RWPE2 (cell line): Measurements from ENCODE around the gene PPM1E.

Experiments
- ATAC-seq: fragments of 200-7000 bp; cut with Tn5 transposase; 3 replicates; pipeline ENCODE4 v1.9.1; 2021; ENCODE audit warnings: low read depth
- DNase-seq: peaks from one replicate; pipeline ENCODE4 v3.0.0-alpha.2; 2020; ENCODE audit warnings: low spot score
- H3K27ac ChIP-seq: fragments of 450-650 bp; 2 replicates; pipeline ENCODE4 v1.5.1; 2017; ENCODE audit warnings: mild to moderate bottlenecking; ENCODE audit not compliant: poor library complexity, severe bottlenecking
- H3K27me3 ChIP-seq: fragments of 250-450 bp; sonication (Bioruptor Pico); 2 replicates; pipeline ENCODE4 v1.5.1; 2021; ENCODE audit warnings: mild to moderate bottlenecking, moderate library complexity; ENCODE audit not compliant: insufficient read depth, poor library complexity, severe bottlenecking
- H3K36me3 ChIP-seq: fragments of 250-450 bp; sonication (Bioruptor Pico); 2 replicates; pipeline ENCODE4 v1.5.1; 2020; ENCODE audit warnings: low read depth, mild to moderate bottlenecking, moderate library complexity
- H3K4me1 ChIP-seq: fragments of 250-450 bp; sonication (Bioruptor Pico); 2 replicates; pipeline ENCODE4 v1.5.1; 2021; ENCODE audit warnings: mild to moderate bottlenecking, moderate library complexity; ENCODE audit not compliant: insufficient read depth, poor library complexity, severe bottlenecking
- H3K4me3 ChIP-seq: fragments of 250-450 bp; sonication (Bioruptor Pico); 2 replicates; pipeline ENCODE4 v1.5.1; 2021; ENCODE audit warnings: mild to moderate bottlenecking, moderate library complexity; ENCODE audit not compliant: severe bottlenecking
- H3K9me3 ChIP-seq: fragments of 250-450 bp; sonication (Bioruptor Pico); 2 replicates; pipeline ENCODE4 v1.5.1; 2021; ENCODE audit warnings: mild to moderate bottlenecking, moderate library complexity; ENCODE audit not compliant: severe bottlenecking
- CTCF ChIP-seq: fragments of 450-650 bp; IDR thresholded peaks from one replicate; pipeline ENCODE4 v1.5.1; 2017; ENCODE audit warnings: mild to moderate bottlenecking, moderate library complexity; ENCODE audit not compliant: poor library complexity, severe bottlenecking

The PPM1E gene

GRCh38 chr17:58993311-58993710, 237.7 kb downstream of the PPM1E start:
- Histone ChIP-seq H3K4me1 (no peaks in the 10 kb centered on the region), H3K9me3 (no peaks in the 10 kb centered on the region), H3K27me3 (no peaks in the 10 kb centered on the region), H3K36me3 (peaks cover 29% of the 10 kb centered on the region), H3K4me3 (no peak overlapping the region), H3K27ac (no peak overlapping the region)
- DNase-seq (no peak), ATAC-seq (no peak)
- TF ChIP-seq CTCF = no peak

GRCh38 chr17:58995247-58995940, 239.7 kb downstream of the PPM1E start:
- DNase-seq (no peak), ATAC-seq (no peak)
- TF ChIP-seq CTCF = no peak
- Histone ChIP-seq H3K4me1 (no peaks in the 10 kb centered on the region), H3K27ac (no peak overlapping the region), H3K4me3 (no peak overlapping the region), H3K36me3 (peaks cover 48% of the 10 kb centered on the region), H3K27me3 (no peaks in the 10 kb centered on the region), H3K9me3 (no peaks in the 10 kb centered on the region)

GRCh38 chr17:58996968-58997367, 241.3 kb downstream of the PPM1E start:
- no peak overlapping the region for H3K27ac ChIP-seq
- DNase-seq = no peak
- H3K27me3 ChIP-seq = no peaks in the 10 kb centered on the region
- peaks cover 60% of the 10 kb centered on the region for H3K36me3 ChIP-seq
- H3K4me3 ChIP-seq = no peak overlapping the region
- no peak for TF ChIP-seq CTCF
- no peak for ATAC-seq
- no peaks in the 10 kb centered on the region for H3K4me1 ChIP-seq
- H3K9me3 ChIP-seq = no peaks in the 10 kb centered on the region

- H3K27me3 ChIP-seq = no peaks in the 10 kb centered on the region
- no peak overlapping the region for H3K27ac ChIP-seq
- no peak overlapping the region for H3K4me3 ChIP-seq
- no peaks in the 10 kb centered on the region for H3K9me3 ChIP-seq
- H3K4me1 ChIP-seq = no peaks in the 10 kb centered on the region
- TF ChIP-seq CTCF = no peak
- peaks cover 66% of the 10 kb centered on the region for H3K36me3 ChIP-seq
- no peak for ATAC-seq
- no peak for DNase-seq
These were observed 242.3 kb downstream of the PPM1E start for GRCh38 chr17:58997756-58998553.

GRCh38 chr17:58998871-58999270, 243.2 kb downstream of the PPM1E start:
- ATAC-seq = no peak
- DNase-seq = no peak
- Histone ChIP-seq H3K27ac (no peak overlapping the region), H3K4me1 (no peaks in the 10 kb centered on the region), H3K4me3 (no peak overlapping the region), H3K27me3 (no peaks in the 10 kb centered on the region), H3K9me3 (no peaks in the 10 kb centered on the region), H3K36me3 (peaks cover 67% of the 10 kb centered on the region)
- no peak for TF ChIP-seq CTCF
